GM18951 (cell line): Measurements from ENCODE around the gene PAPPA.

Experiments
- POLR2A ChIP-seq: IDR thresholded peaks from 4 replicates; pipeline ENCODE4 v1.6.1; 2011; ENCODE audit warnings: mild to moderate bottlenecking; ENCODE audit not compliant: insufficient read length, insufficient read depth; ENCODE audit errors: extremely low read depth
- in situ Hi-C: fragments of 300-500 bp; cut with MboI; formaldehyde crosslinking; loops from one replicate; pipeline ENCODE4 v1.12.0; 2022; ENCODE audit warnings: low sequenced_read_pairs, mixed read lengths, inconsistent platforms; ENCODE audit not compliant: unreplicated experiment

PAPPA gene

GRCh38 chr9:116335392-116335791 lies 181.8 kb downstream of the PAPPA start:
- in situ Hi-C loops: no loop called here
- no peak for TF ChIP-seq POLR2A

GRCh38 chr9:116336133-116336862 lies 182.7 kb downstream of the PAPPA start:
- in situ Hi-C loops: no loop called here
- TF ChIP-seq POLR2A: no peak

- no peak for TF ChIP-seq POLR2A
- in situ Hi-C loops: no loop called here
Measured at GRCh38 chr9:116337015-116337414, 183.4 kb downstream of the PAPPA start.

GRCh38 chr9:116340270-116340669 lies 186.7 kb downstream of the PAPPA start:
- no peak for TF ChIP-seq POLR2A
- in situ Hi-C loops: no loop called here

- in situ Hi-C loops: no loop called here
- no peak for TF ChIP-seq POLR2A
Measured at GRCh38 chr9:116342061-116342460, 188.5 kb downstream of the PAPPA start.

- no peak for TF ChIP-seq POLR2A
- in situ Hi-C loops: no loop called here
Measured at GRCh38 chr9:116342941-116343340, 189.3 kb downstream of the PAPPA start.

GRCh38 chr9:116344416-116344815 lies 190.8 kb downstream of the PAPPA start:
- no peak for TF ChIP-seq POLR2A
- in situ Hi-C loops: no loop called here

- in situ Hi-C loops: no loop called here
- TF ChIP-seq POLR2A: no peak
Measured at GRCh38 chr9:116345393-116345792, 191.8 kb downstream of the PAPPA start.

GRCh38 chr9:116345817-116346216 lies 192.2 kb downstream of the PAPPA start:
- in situ Hi-C loops: no loop called here
- no peak for TF ChIP-seq POLR2A

- in situ Hi-C loops: no loop called here
- TF ChIP-seq POLR2A: no peak
Measured at GRCh38 chr9:116349684-116350083, 196.1 kb downstream of the PAPPA start.

GRCh38 chr9:116350213-116350612 lies 196.6 kb downstream of the PAPPA start:
- TF ChIP-seq POLR2A: no peak
- in situ Hi-C loops: no loop called here

GRCh38 chr9:116352958-116353357 lies 199.4 kb downstream of the PAPPA start:
- in situ Hi-C loops: no loop called here
- TF ChIP-seq POLR2A: no peak

- in situ Hi-C loops: no loop called here
- TF ChIP-seq POLR2A: no peak
Measured at GRCh38 chr9:116355153-116355921, 201.7 kb downstream of the PAPPA start.

GRCh38 chr9:116358251-116358650 lies 204.7 kb downstream of the PAPPA start:
- no peak for TF ChIP-seq POLR2A
- in situ Hi-C loops: no loop called here
